T47D (cell line): ENCODE results near the gene SPATA13.
A peak's percentile ranks its signal among the peaks of the same experiment; 100 is the strongest.

ENCODE experiments used
- DNase-seq, 2 experiments: peaks; one replicate each; pipeline versions ENCODE4 v3.0.0 to v3.0.0-alpha.2; 2011 to 2012; ENCODE audit warnings: low read depth in 1 of 2, low spot score in 1 of 2
- JUND ChIP-seq: IDR thresholded peaks from 2 replicates; pipeline ENCODE4 v1.6.1; 2012; ENCODE audit warnings: low read depth
- in situ Hi-C: cut with HindIII; loops from 2 replicates; pipeline ENCODE4 v1.10.0; 2016; ENCODE audit warnings: low sequenced_read_pairs, low pct_unique_long_range_greater_than_20kb

The SPATA13 gene

DNA sequence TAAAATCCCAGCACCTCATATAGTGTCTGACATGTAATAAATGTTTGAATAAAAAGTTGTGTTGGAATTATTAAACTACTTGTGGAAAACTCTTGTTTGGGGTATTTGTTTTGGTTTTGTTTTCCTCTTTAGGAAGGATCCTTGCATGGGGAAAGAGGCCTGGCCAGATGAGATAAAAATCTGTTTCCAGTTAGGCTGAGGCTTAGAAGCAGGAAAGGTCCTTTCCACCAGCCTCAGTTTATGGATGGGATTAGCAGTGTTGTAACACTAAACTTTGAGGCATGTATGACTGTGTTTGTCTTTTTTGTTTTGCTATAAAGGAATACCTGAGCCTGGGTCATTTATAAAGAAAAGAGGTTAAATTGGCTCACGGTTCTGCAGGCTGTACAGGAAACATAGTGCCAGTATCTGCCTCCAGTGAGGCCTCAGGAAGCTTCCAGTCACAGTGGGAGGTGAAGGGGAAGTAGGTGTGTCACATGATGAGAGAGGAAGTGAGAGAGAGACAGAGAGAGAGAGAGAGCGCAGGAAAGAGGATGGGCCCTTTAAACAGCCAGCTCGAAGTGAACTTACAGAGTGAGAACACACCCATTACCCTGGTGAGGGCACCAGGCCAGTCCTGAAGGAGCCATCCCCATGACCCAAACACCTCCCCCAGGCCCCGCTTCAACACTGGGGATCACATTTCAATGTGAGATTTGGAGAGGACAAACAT is 21.6 kb downstream of the SPATA13 start:
- TF ChIP-seq JUND, result no peak
- in situ Hi-C loops, result no loop called here
- peak in 1 of 2 experiments; percentile 55 for DNase-seq

DNA sequence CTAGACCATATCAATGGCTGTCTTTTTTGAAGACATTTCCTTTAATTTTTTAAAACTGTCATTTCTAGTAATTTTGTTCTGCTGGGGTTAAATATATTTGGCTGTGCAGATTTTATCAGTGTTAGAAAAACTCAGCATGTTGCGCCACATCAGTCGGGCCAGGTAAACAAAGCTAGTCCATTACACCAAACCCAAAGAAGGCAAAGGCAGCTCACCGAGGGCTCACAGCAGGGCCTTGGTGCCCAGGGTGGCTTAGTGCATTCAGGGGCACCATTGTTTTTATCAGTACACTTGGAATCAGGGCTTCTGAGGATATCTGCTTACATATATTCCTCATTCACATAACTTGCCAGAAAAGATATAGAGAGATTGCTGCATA is 22.2 kb downstream of the SPATA13 start:
- TF ChIP-seq JUND, result no peak
- peak in 1 of 2 experiments; percentile 52 for DNase-seq
- in situ Hi-C loops, result no loop called here

DNA sequence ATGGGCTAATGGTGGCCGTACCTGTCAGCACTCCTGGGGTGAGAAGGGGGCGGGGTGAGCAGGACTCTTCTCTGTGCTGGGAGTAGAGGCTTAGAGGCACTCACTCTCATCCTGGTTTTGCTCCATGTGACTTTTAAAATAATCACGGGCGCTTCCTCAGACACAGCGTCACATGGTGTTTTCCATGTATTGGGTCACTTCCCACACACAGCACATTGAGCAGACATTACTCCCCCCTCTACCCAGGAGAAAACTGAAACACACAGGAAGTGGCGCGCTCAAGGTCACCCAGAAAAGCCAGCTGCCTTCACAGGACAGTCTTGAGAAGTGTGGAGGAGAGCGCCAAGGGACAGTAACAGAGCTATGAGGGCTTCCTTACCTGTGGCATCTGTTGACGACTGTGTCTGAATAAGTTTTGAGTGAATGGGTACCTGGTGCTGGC is 23.2 kb downstream of the SPATA13 start:
- in situ Hi-C loops, result no loop called here
- no peak for TF ChIP-seq JUND
- no peak for DNase-seq

DNA sequence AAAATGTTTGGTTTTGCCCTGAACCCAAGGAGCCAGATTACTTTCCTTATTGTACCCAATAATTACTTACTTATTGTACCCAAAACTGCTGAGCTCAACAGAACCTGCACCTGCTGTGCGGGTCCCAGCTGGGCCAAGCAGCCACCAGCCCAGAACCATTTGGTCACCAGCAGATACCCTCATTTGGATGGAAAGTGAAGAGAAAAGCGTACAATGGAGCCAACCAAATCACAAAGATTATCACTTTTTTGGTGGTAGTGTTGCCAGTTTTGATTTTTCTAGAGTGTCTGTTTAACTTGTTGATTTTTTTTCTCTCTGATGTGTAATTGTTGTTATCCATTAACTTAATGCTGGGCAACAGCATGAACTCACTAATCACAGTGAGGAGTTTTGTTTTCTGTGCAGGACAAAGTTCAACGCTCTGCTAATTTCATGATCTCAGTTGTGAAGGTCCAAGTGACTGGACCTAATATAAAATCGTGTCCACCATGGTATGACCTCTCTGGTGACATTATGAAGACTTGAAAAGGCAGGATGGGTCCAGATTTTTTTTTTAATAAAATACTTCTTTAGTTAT is 23.8 kb downstream of the SPATA13 start:
- in situ Hi-C loops, result no loop called here
- no peak for DNase-seq
- no peak for TF ChIP-seq JUND

DNA sequence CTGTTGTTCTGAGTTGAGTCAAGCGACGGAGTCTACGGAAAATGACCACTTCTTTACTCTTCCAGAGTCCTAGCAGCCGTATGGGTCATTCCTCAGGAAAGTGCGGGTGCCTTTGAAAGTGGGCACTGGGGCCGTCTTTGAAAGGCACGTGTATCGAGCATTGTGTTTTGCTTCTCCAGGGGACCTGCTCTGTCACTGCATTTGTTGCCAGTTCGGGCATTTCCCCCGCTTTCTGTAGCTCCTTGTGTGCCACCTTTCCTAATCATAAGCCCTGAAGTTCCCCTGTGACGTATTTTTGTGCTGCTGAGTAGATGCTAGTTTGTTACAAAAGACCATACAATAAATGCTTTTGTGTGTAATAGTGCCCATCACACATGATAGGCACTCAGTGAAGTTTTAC is 24.4 kb downstream of the SPATA13 start:
- in situ Hi-C loops, result no loop called here
- DNase-seq, result no peak
- TF ChIP-seq JUND, result no peak

DNA sequence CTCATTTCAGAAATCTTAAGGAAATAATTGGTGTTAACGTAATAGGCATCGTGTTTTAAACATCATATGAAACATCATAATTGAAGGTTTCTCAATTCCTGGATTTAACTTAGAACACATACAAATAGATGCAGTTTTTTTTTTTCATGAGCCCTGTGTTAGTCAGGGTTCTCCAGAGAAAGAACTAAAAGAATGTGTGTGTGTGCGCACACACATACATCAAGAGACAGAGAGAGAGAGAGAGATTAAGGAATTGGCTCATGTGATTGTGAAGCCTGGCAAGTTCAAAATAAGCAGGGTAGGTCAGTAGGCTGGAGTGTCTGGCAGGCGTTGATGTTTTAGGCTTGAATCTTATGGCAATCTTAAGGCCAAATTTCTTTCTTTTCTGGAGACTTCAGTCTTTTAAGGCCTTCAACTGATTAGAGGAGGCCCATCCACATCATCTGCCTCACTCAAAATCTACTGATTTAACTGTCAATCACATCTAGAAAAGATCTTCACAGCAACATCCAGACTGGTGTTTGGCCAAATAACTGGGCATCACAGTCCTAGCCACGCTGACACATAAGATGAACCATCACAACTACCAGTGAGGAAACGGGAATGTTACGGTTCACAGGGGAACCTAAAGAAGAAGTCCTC is 25.2 kb downstream of the SPATA13 start:
- no peak for DNase-seq
- in situ Hi-C loops, result no loop called here
- TF ChIP-seq JUND, result no peak

DNA sequence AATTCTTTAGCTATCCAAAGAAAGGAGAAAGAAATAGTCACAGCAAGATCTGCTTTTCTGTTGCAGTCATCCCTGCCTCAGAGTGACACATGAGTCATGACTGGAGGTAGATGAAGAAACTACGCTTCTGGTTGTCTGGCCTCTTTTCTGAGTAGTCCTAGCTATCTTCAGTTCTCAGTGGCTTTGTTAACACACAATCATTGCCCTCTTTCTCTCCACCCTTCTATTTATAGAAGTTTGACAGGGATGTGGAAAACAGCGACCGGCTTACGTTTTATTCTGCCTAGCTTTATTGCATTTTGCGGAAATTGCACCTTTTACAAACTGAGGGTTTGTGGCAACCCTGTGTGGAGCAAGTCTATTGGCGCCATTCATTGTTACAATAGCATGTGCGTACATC is 26.7 kb downstream of the SPATA13 start:
- in situ Hi-C loops, result no loop called here
- no peak for TF ChIP-seq JUND
- DNase-seq, result no peak

DNA sequence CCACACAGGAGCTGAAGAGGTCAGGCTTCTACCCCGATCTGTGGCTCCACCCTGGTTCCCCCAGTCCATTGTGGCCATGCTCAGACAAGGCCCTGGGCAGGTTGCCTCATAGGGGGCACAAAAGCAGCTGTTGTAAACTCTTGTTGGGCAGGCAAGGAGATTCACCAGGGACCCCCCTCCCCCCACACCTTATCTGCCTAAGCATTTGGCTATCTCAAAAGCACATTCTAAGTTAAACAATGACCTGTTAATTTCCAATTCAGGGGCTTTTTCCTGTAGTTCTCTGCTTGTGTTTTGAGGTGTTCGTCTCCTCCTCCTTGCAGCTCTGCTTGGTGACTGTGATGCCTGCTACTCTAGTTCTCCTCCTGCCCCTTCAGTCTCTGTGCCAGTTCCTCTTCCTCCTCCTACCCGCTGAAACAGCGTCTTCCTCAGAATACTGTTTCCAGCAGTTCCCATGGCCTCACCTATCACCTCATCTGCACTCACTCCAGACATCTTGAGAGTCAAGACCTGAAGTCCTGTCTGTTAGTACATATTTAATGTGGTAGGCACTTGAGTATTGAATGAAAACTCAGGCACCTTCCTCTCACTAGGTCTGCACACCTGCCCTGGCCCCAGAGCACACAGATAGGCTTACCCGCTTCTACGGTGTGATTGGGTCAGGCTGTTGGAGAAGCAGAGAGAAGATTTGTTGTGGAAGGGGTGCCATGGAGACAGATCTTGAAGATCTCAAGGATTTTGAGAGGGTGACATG is 31.7 kb downstream of the SPATA13 start:
- in situ Hi-C loops, result no loop called here
- no peak for TF ChIP-seq JUND
- DNase-seq, result no peak

DNA sequence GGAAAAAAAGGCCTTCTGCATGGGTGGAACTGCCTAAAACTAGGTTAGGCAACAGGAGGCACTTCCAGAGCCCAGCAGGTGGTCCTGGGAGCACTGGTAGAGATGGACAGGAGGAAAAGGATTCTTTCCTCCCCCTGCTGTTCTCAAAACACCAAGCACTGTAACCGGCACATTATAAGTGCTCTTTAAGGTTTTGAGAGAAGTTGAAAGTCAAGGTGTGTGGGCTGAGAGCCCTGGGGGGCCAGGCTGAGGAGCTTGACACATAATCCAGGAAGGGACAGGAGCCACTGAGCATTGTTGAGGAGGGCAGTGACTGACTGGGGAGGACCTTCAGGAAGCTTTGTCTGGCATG is 32.3 kb downstream of the SPATA13 start:
- DNase-seq, result no peak
- TF ChIP-seq JUND, result no peak
- in situ Hi-C loops, result no loop called here

DNA sequence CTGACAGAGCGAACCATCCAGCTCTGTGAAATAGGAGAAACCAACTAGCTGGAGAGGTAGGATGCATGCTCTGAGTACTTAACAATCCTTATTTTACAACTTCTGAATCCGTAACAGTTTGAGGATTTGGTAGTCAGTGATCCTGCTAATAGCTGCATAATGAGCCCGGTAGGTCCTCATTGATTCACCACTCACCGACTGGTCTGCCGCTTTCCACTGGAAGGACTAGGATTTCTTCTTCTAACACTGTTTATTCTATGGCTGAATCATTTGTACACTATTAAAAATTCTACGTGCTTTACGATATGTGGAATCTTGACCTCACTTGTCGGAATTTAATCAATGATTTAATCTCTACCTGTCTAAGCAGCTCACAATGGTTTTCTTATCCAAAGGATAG is 33.9 kb downstream of the SPATA13 start:
- DNase-seq, result peak in 1 of 2 experiments; percentile 6
- in situ Hi-C loops, result no loop called here
- TF ChIP-seq JUND, result no peak

DNA sequence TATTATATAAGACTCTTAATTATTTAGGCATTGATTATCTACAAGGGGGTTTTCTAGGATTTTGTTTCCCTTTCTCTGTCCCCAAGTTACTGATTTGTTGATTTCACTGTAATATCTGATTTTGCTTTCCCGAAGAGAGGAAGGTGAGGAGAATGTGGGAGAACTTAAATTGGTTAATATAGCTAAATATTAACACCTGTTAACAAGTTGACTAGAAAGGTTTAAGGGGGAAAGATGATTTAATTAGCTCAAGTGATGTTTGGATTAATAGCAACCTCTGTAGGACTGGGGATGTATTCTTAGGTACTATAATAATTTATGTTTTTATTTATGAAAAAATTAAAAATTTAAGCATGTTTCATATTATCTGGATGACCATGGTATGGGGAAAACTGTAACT is 35.1 kb downstream of the SPATA13 start:
- no peak for TF ChIP-seq JUND
- DNase-seq, result no peak
- in situ Hi-C loops, result no loop called here

DNA sequence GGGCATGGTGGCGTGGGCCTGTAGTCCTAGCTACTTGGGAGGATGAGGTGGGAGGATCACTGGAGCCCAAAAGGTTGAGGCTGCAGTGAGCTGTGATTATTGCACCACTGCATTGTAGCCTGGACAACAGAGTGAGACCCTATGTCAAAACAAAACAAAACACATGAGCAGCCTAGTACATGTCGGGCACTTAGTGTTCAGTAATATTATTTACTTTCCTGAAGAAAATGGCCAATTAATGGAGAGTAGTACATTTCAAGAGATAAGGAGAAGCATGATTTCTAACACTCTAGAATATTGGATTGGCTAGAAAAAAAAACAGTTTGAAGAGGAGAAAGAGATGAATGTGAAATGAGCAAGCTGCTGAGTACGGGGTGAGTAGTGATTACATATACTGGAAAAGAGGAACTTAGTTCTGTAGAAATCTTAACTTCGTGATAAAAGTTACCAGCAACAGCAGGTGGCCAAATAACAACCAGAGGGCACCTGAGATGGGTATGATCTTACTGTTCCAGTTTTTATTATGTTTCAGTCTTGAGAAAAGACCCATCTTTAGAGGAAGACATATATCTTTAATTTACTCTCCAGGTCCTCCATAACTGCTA is 36.2 kb downstream of the SPATA13 start:
- in situ Hi-C loops, result no loop called here
- TF ChIP-seq JUND, result no peak
- no peak for DNase-seq
